HCT116 (cell line): Measurements from ENCODE around the gene STRBP. TPM values are rescaled to one million over a fixed set of nuclear protein-coding genes. Genes with fewer than 3 reads are reported as not detected.

Source experiments
- ATAC-seq: fragments of 200-7000 bp; cut with Tn5 transposase; 2 replicates; pipeline ENCODE4 v1.9.1; 2020; ENCODE audit warnings: mild to moderate bottlenecking, moderate library complexity
- BruUV-seq: library from RNA; stranded (reverse); fragments of 400-500 nt; replicated peaks from 2 replicates; lab custom pipeline; 2021; lab: Mats Ljungman, UMichigan
- CTCF ChIA-PET: fragments of 300-600 bp; sonication (Branson Sonifier 250); formaldehyde crosslinking; loops from one replicate; lab custom pipeline; 2021; ENCODE audit warnings: antibody characterized with exemption; lab: Charles Lee
- POLR2A ChIA-PET: fragments of 300-600, 350-600 bp; sonication (Branson Sonifier 250); formaldehyde crosslinking; loops from one replicate; lab custom pipeline; 2021; ENCODE audit warnings: antibody characterized with exemption; lab: Charles Lee
- RAD21 ChIA-PET, 2 experiments: fragments of 300-600 bp; sonication (Branson Sonifier 250); formaldehyde crosslinking; loops; one replicate each; lab custom pipeline; 2023; ENCODE audit warnings: low total read pairs in 2 of 2; ENCODE audit not compliant: uncharacterized antibody in 2 of 2, unreplicated experiment in 2 of 2, low non-redundant PET in 1 of 2; lab: Charles Lee
- DNase-seq: peaks from one replicate; pipeline ENCODE4 v3.0.0-alpha.2; 2010; ENCODE audit warnings: low read depth, low spot score
- H2AFZ ChIP-seq: fragments of 200-600 bp; shearing (Covaris generic), sonication (generic); 2 replicates; pipeline ENCODE4 v1.6.1; 2017; ENCODE audit warnings: low read depth, mixed run types, mixed read lengths, antibody characterized with exemption, low read length; ENCODE audit not compliant: poor library complexity, severe bottlenecking
- H3K27ac ChIP-seq: 2 replicates; pipeline ENCODE4 v1.5.1; 2012; ENCODE audit warnings: low read depth, low read length
- H3K27me3 ChIP-seq: fragments of 200-600 bp; sonication (generic); 2 replicates; pipeline ENCODE4 v1.6.1; 2016; ENCODE audit warnings: mixed run types, low read length, mixed read lengths; ENCODE audit not compliant: insufficient read depth
- H3K36me3 ChIP-seq, 2 experiments: fragments of 200-500 bp in 1 of 2; fragments of 200-600 bp in 1 of 2; sonication (Bioruptor generic) in 1 of 2; sonication (generic) in 1 of 2; 2 replicates each; pipeline versions ENCODE4 v1.5.1 to v1.6.1; 2014 to 2016; ENCODE audit warnings: low read length in 2 of 2, inconsistent platforms in 1 of 2, mixed read lengths in 1 of 2, mixed run types in 1 of 2; ENCODE audit not compliant: insufficient read depth in 2 of 2, control insufficient read depth in 1 of 2
- H3K4me1 ChIP-seq, 2 experiments: fragments of 200-600 bp in 1 of 2; sonication (generic) in 1 of 2; 2 replicates each; pipeline versions ENCODE4 v1.5.1 to v1.6.1; 2012 to 2017; ENCODE audit warnings: low read length in 2 of 2, inconsistent platforms in 1 of 2, mild to moderate bottlenecking in 1 of 2, mixed read lengths in 1 of 2, mixed run types in 1 of 2, moderate library complexity in 1 of 2; ENCODE audit not compliant: insufficient read depth in 2 of 2, control insufficient read depth in 1 of 2
- H3K4me2 ChIP-seq: fragments of 200-600 bp; sonication (generic); 2 replicates; pipeline ENCODE4 v1.6.1; 2017; ENCODE audit warnings: mixed run types, low read length, mixed read lengths
- H3K4me3 ChIP-seq, 2 experiments: fragments of 200-600 bp in 1 of 2; sonication (generic) in 1 of 2; replicated peaks in 1 of 2; 2 replicates each; pipeline ENCODE4 v1.5.1; 2011 to 2016; ENCODE audit warnings: low read length in 2 of 2, control low read depth in 1 of 2, low read depth in 1 of 2, mild to moderate bottlenecking in 1 of 2, mixed read lengths in 1 of 2, mixed run types in 1 of 2
- H3K79me2 ChIP-seq: fragments of 200-600 bp; sonication (generic); 2 replicates; pipeline ENCODE4 v1.6.1; 2017; ENCODE audit warnings: mild to moderate bottlenecking, mixed run types, low read length, moderate library complexity, mixed read lengths; ENCODE audit not compliant: insufficient read depth
- H3K9ac ChIP-seq: fragments of 200-600 bp; sonication (generic); 2 replicates; pipeline ENCODE4 v1.6.1; 2016; ENCODE audit warnings: low read length, mixed read lengths
- H3K9me2 ChIP-seq: fragments of 200-600 bp; sonication (generic), shearing (Covaris generic); 2 replicates; pipeline ENCODE4 v1.6.1; 2017; ENCODE audit warnings: mixed run types, mild to moderate bottlenecking, moderate library complexity; ENCODE audit not compliant: insufficient read depth
- H3K9me3 ChIP-seq, 2 experiments: fragments of 200-500 bp in 1 of 2; fragments of 200-600 bp in 1 of 2; sonication (Bioruptor generic) in 1 of 2; sonication (generic) in 1 of 2; 2 replicates each; pipeline ENCODE4 v1.6.1; 2014 to 2017; ENCODE audit warnings: low read length in 2 of 2, mixed read lengths in 2 of 2, inconsistent platforms in 1 of 2, low read depth in 1 of 2, mild to moderate bottlenecking in 1 of 2, mixed run types in 1 of 2, moderate library complexity in 1 of 2; ENCODE audit not compliant: control insufficient read depth in 1 of 2, insufficient read depth in 1 of 2
- H4K20me1 ChIP-seq: fragments of 200-600 bp; sonication (generic), shearing (Covaris generic); 2 replicates; pipeline ENCODE4 v1.6.1; 2017; ENCODE audit warnings: mixed run types, mild to moderate bottlenecking, moderate library complexity; ENCODE audit not compliant: insufficient read depth
- ATF3 ChIP-seq: IDR thresholded peaks from 2 replicates; pipeline ENCODE4 v1.6.1; 2012
- CBX3 ChIP-seq: IDR thresholded peaks from 2 replicates; pipeline ENCODE4 v1.6.1; 2012; ENCODE audit warnings: low read depth
- CEBPB ChIP-seq: IDR thresholded peaks from 2 replicates; pipeline ENCODE4 v1.6.1; 2012; ENCODE audit warnings: low read depth
- CTCF ChIP-seq, 3 experiments: fragments of 200-600 bp in 1 of 3; sonication (generic) in 1 of 3; IDR thresholded peaks in 2 of 3; conservative IDR thresholded peaks in 1 of 3; 2 replicates each; pipeline ENCODE4 v1.5.1; 2012 to 2017; ENCODE audit warnings: low read depth in 2 of 3, low read length in 2 of 3, antibody characterized with exemption in 1 of 3, borderline replicate concordance in 1 of 3, control low read depth in 1 of 3, mild to moderate bottlenecking in 1 of 3, mixed read lengths in 1 of 3, mixed run types in 1 of 3, moderate library complexity in 1 of 3; ENCODE audit not compliant: insufficient read depth in 1 of 3
- EGR1 ChIP-seq: IDR thresholded peaks from 2 replicates; pipeline ENCODE4 v1.6.1; 2012; ENCODE audit warnings: low read depth
- ELF1 ChIP-seq: IDR thresholded peaks from 2 replicates; pipeline ENCODE4 v1.6.1; 2012; ENCODE audit warnings: low read depth, borderline replicate concordance
- EZH2phosphoT487 ChIP-seq: fragments of 200-600 bp; IDR thresholded peaks from 2 replicates; pipeline ENCODE4 v1.6.1; 2018; ENCODE audit warnings: antibody characterized with exemption, borderline replicate concordance
- JUND ChIP-seq: IDR thresholded peaks from 2 replicates; pipeline ENCODE4 v1.6.1; 2012
- MAX ChIP-seq: IDR thresholded peaks from 2 replicates; pipeline ENCODE4 v1.6.1; 2012
- POLR2A ChIP-seq: IDR thresholded peaks from 2 replicates; pipeline ENCODE4 v1.7.0; 2011; ENCODE audit warnings: borderline replicate concordance; ENCODE audit not compliant: insufficient read depth, insufficient read length; ENCODE audit errors: extremely low read depth
- POLR2AphosphoS5 ChIP-seq: IDR thresholded peaks from 2 replicates; pipeline ENCODE4 v1.6.1; 2011; ENCODE audit warnings: mild to moderate bottlenecking, low read depth, low read length, moderate library complexity
- RAD21 ChIP-seq: IDR thresholded peaks from 2 replicates; pipeline ENCODE4 v1.6.1; 2012; ENCODE audit warnings: low read depth, mild to moderate bottlenecking
- SIN3A ChIP-seq: IDR thresholded peaks from 2 replicates; pipeline ENCODE4 v1.6.1; 2012; ENCODE audit warnings: low read depth
- SP1 ChIP-seq: IDR thresholded peaks from 2 replicates; pipeline ENCODE4 v1.6.1; 2012; ENCODE audit warnings: low read depth
- TCF7L2 ChIP-seq: IDR thresholded peaks from 2 replicates; pipeline ENCODE4 v1.7.0; 2011; ENCODE audit warnings: borderline replicate concordance, inconsistent platforms; ENCODE audit not compliant: insufficient read depth, insufficient read length; ENCODE audit errors: extremely low read depth
- YY1 ChIP-seq: IDR thresholded peaks from 2 replicates; pipeline ENCODE4 v1.6.1; 2011; ENCODE audit warnings: low read length, low read depth, moderate library complexity, mild to moderate bottlenecking; ENCODE audit not compliant: insufficient replicate concordance; ENCODE audit errors: extremely low read depth
- ZBTB33 ChIP-seq: IDR thresholded peaks from 2 replicates; pipeline ENCODE4 v1.6.1; 2011; ENCODE audit warnings: mild to moderate bottlenecking, low read length, moderate library complexity; ENCODE audit not compliant: insufficient replicate concordance; ENCODE audit errors: extremely low read depth
- ZFX ChIP-seq: fragments of 450-650 bp; IDR thresholded peaks from 2 replicates; pipeline ENCODE4 v1.6.1; 2017
- intact Hi-C: fragments of 100-400 bp; cut with micrococcal nuclease; formaldehyde crosslinking; loops from 2 replicates; pipeline ENCODE4 v1.10.0; 2022
- total RNA-seq: library from RNA; stranded (reverse); gene quantifications from one replicate; pipeline ENCODE4 v1.2.1, GENCODE V29; 2021; ENCODE audit not compliant: unreplicated experiment

Gene STRBP
- total RNA-seq, 1 experiment from 2014 or later = 30.4 TPM

- CTCF ChIA-PET = interaction anchor here (1.0 to 4.0 kb wide), 2 partner anchors 21 to 269 kb away, joined by 3 to 37 read pairs; no protein-coding TSS in a partner anchor
Measured at GRCh38 chr9:123080444-123080843, 187.9 kb downstream of the STRBP start.

More at GRCh38 chr9:123080444-123080843, 187.9 kb downstream of the STRBP start:
- no peak overlapping the region for H3K27ac ChIP-seq
- DNase-seq (no peak), ATAC-seq (no peak)
- POLR2A ChIA-PET = no interaction called here
- no peaks in the 10 kb centered on the region for H3K27me3 ChIP-seq
- TF ChIP-seq MAX (no peak), EGR1 (no peak), ZFX (no peak), JUND (no peak), ATF3 (no peak), CBX3 (no peak), POLR2A (no peak), CEBPB (no peak), ZBTB33 (no peak), RAD21 (no peak), EZH2phosphoT487 (no peak), TCF7L2 (no peak), POLR2AphosphoS5 (no peak), SP1 (no peak), SIN3A (no peak), YY1 (no peak), ELF1 (no peak), CTCF (IDR thresholded peaks at IDR 0.05 in 2 of 3, conservative IDR thresholded peaks at IDR 0.05 in 1 of 3; ENCODE audit: borderline replicate concordance in 1 of 3, insufficient read depth in 1 of 3, low read depth in 2 of 3, low read length in 2 of 3) (no peak)
- intact Hi-C loops = loop anchor here (5.0 kb wide), 1 partner anchor 307 kb away; no protein-coding TSS in a partner anchor
- no peak overlapping the region for H3K9ac ChIP-seq
- H3K36me3 ChIP-seq = peaks cover 10 to 14% of the 10 kb centered on the region in 2 experiments; a peak in 3 of 4 replicates
- H3K4me1 ChIP-seq = no peaks in the 10 kb centered on the region
- BruUV-seq = no TSS peak
- RAD21 ChIA-PET = no interaction called here
- no peak overlapping the region for H3K4me2 ChIP-seq
- no peaks in the 10 kb centered on the region for H4K20me1 ChIP-seq
- H3K9me3 ChIP-seq = no peaks in the 10 kb centered on the region
- no peak overlapping the region for H3K4me3 ChIP-seq
- H3K79me2 ChIP-seq = no peaks in the 10 kb centered on the region
- no peaks in the 10 kb centered on the region for H3K9me2 ChIP-seq
- no peak overlapping the region for H2AFZ ChIP-seq
